Keratinocyte (primary cell): ENCODE results near the gene DPH5. TPM values are rescaled to one million over a fixed set of nuclear protein-coding genes. Genes with fewer than 3 reads are reported as not detected.

ENCODE experiments used
- DNase-seq: peaks from one replicate; pipeline ENCODE4 v3.0.0-alpha.2; 2011; ENCODE audit warnings: low read depth, missing footprints, low spot score
- FAIRE-seq: peaks from 2 replicates; lab custom pipeline; 2011; peaks lifted over from hg19 to GRCh38; lab: Jason Lieb, UNC
- H2AFZ ChIP-seq: 2 replicates; pipeline ENCODE4 v1.6.0; 2012; ENCODE audit warnings: low read length, control low read depth, inconsistent platforms; ENCODE audit not compliant: control insufficient read depth
- H3K27ac ChIP-seq: 2 replicates; pipeline ENCODE4 v1.5.1; 2011; ENCODE audit warnings: low read length; ENCODE audit not compliant: control insufficient read depth, insufficient read depth
- H3K27me3 ChIP-seq: 3 replicates; pipeline ENCODE4 v1.6.0; 2011; ENCODE audit warnings: low read length; ENCODE audit not compliant: control insufficient read depth, insufficient read depth; ENCODE audit errors: extremely low read depth
- H3K36me3 ChIP-seq, 2 experiments: 2 replicates in 1 of 2; 3 replicates in 1 of 2; pipeline ENCODE4 v1.5.1; 2011; ENCODE audit warnings: low read length in 2 of 2, mild to moderate bottlenecking in 1 of 2; ENCODE audit not compliant: control insufficient read depth in 2 of 2, insufficient read depth in 2 of 2; ENCODE audit errors: extremely low read depth in 1 of 2
- H3K4me1 ChIP-seq: 3 replicates; pipeline ENCODE4 v1.5.1; 2011; ENCODE audit warnings: low read length; ENCODE audit not compliant: control insufficient read depth, insufficient read depth; ENCODE audit errors: extremely low read depth
- H3K4me2 ChIP-seq: 3 replicates; pipeline ENCODE4 v1.6.0; 2011; ENCODE audit warnings: low read depth, low read length; ENCODE audit not compliant: control insufficient read depth, insufficient read depth; ENCODE audit errors: extremely low read depth
- H3K4me3 ChIP-seq, 3 experiments: fragments of 200-600 bp in 1 of 3; sonication (generic) in 1 of 3; 2 replicates in 2 of 3; 3 replicates in 1 of 3; pipeline ENCODE4 v1.5.1; 2011 to 2016; ENCODE audit warnings: low read length in 3 of 3, mild to moderate bottlenecking in 3 of 3, control low read depth in 2 of 3, inconsistent platforms in 1 of 3, low read depth in 1 of 3, mixed read lengths in 1 of 3, mixed run types in 1 of 3, moderate library complexity in 1 of 3; ENCODE audit not compliant: control insufficient read depth in 2 of 3, insufficient read depth in 2 of 3; ENCODE audit errors: extremely low read depth in 1 of 3
- H3K79me2 ChIP-seq: 2 replicates; pipeline ENCODE4 v1.6.0; 2012; ENCODE audit warnings: low read length; ENCODE audit not compliant: control insufficient read depth, insufficient read depth
- H3K9ac ChIP-seq: 3 replicates; pipeline ENCODE4 v1.6.0; 2011; ENCODE audit warnings: low read length; ENCODE audit not compliant: control insufficient read depth, insufficient read depth; ENCODE audit errors: extremely low read depth
- H3K9me1 ChIP-seq: 3 replicates; pipeline ENCODE4 v1.6.0; 2011; ENCODE audit warnings: low read length; ENCODE audit not compliant: control insufficient read depth, insufficient read depth; ENCODE audit errors: extremely low read depth
- H3K9me3 ChIP-seq: 2 replicates; pipeline ENCODE4 v1.5.1; 2012; ENCODE audit warnings: low read depth, low read length; ENCODE audit not compliant: control insufficient read depth
- H4K20me1 ChIP-seq: 3 replicates; pipeline ENCODE4 v1.6.0; 2011; ENCODE audit warnings: low read length; ENCODE audit not compliant: control insufficient read depth, insufficient read depth; ENCODE audit errors: extremely low read depth
- EZH2 ChIP-seq: IDR thresholded peaks from one replicate; pipeline ENCODE4 v1.6.1; 2012; ENCODE audit warnings: inconsistent platforms, mild to moderate bottlenecking, low read length, moderate library complexity
- dilution Hi-C: fragments of 300-500 bp; cut with MboI; formaldehyde crosslinking; loops from one replicate; pipeline ENCODE4 v1.7.0; 2020; ENCODE audit warnings: low sequenced_read_pairs; ENCODE audit not compliant: extremely low pct_ligation_motif_present
- polyA plus RNA-seq, 5 experiments: library from polyadenylated mRNA; depleted of rRNA in 3 of 5; stranded (reverse) in 3 of 5; stranded (forward) in 1 of 5; unstranded in 1 of 5; fragments of >200 nt; gene quantifications; 1 replicate in 1 of 5; 2 replicates in 3 of 5; 3 replicates in 1 of 5; pipeline versions ENCODE4 v1.2.1 to v1.2.3, GENCODE V29; 2011 to 2012; ENCODE audit warnings: missing spikeins in 2 of 5, low read depth in 1 of 5, low replicate concordance in 1 of 5
- TF ChIP-seq, protein P1 (sequence below), 3 experiments: IDR thresholded peaks in 1 of 3; conservative IDR thresholded peaks in 1 of 3; optimal IDR thresholded peaks in 1 of 3; 2 replicates in 2 of 3; 3 replicates in 1 of 3; pipeline versions ENCODE3 to v1.5.1; 2011; ENCODE audit warnings: low read length in 3 of 3, mild to moderate bottlenecking in 3 of 3, moderate library complexity in 2 of 3, control low read depth in 1 of 3, inconsistent platforms in 1 of 3; ENCODE audit not compliant: insufficient read depth in 2 of 3; ENCODE audit errors: extremely low read depth in 1 of 3

DPH5 gene
- polyA plus RNA-seq, 1 donor (not counting 4 experiments of a cell fraction or from before 2014, with no cell fraction given), result 98.0 TPM

DNA sequence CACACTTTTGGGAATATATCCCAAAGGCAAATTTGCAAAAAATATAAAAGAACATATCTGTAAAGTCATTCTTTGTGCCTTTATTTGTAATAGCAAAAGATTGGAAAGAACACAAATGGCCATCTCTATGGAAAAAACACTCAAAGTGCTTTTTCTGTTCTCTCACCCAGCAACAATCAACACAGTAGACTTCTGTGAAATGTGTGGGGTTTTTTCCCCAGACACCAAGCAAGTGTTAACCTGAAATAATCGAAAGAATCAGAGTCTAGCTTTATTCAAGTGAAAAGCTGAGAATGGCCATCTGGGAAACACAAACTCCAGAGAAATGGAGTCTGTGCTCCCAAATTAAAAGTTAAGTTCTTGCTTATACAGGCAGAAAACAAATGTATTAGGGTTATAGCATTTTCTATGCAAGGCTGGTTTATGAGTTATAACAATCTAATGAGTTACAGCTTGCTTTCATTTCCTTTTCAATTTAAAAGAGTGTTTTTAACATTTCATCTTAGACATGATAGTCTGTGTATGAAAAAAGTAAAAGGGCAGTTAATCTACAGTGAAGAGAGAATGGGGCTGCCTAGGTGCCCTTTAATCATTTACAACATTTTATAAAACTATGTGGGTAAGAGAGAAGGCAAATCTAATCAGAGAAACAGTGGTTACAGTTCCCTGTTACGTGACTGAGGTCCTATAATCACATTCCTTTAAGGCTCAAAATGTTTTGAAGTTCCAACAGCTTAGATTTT, 83.1 kb downstream of the DPH5 start:
- no peak overlapping the region for H3K27ac ChIP-seq
- no peaks in the 10 kb centered on the region for H3K27me3 ChIP-seq
- DNase-seq (no peak), FAIRE-seq (no peak)
- H3K9ac ChIP-seq, result no peak overlapping the region
- H3K36me3 ChIP-seq, result peaks cover 0 to 3% of the 10 kb centered on the region in 2 experiments
- dilution Hi-C loops, result no loop called here
- H3K4me1 ChIP-seq, result no peaks in the 10 kb centered on the region
- H2AFZ ChIP-seq, result no peak overlapping the region
- H3K9me1 ChIP-seq, result no peaks in the 10 kb centered on the region
- peaks cover 2% of the 10 kb centered on the region for H3K79me2 ChIP-seq
- no peaks in the 10 kb centered on the region for H3K9me3 ChIP-seq
- no peak overlapping the region for H3K4me2 ChIP-seq
- no peak for TF ChIP-seq EZH2
- TF ChIP-seq, protein P1, sequence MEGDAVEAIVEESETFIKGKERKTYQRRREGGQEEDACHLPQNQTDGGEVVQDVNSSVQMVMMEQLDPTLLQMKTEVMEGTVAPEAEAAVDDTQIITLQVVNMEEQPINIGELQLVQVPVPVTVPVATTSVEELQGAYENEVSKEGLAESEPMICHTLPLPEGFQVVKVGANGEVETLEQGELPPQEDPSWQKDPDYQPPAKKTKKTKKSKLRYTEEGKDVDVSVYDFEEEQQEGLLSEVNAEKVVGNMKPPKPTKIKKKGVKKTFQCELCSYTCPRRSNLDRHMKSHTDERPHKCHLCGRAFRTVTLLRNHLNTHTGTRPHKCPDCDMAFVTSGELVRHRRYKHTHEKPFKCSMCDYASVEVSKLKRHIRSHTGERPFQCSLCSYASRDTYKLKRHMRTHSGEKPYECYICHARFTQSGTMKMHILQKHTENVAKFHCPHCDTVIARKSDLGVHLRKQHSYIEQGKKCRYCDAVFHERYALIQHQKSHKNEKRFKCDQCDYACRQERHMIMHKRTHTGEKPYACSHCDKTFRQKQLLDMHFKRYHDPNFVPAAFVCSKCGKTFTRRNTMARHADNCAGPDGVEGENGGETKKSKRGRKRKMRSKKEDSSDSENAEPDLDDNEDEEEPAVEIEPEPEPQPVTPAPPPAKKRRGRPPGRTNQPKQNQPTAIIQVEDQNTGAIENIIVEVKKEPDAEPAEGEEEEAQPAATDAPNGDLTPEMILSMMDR (optimal IDR thresholded peaks at IDR 0.05 in 1 of 3, IDR thresholded peaks at IDR 0.05 in 1 of 3, conservative IDR thresholded peaks at IDR 0.05 in 1 of 3; ENCODE audit: extremely low read depth in 1 of 3, insufficient read depth in 2 of 3, low read length in 3 of 3), result no peak
- no peak overlapping the region for H3K4me3 ChIP-seq
- no peaks in the 10 kb centered on the region for H4K20me1 ChIP-seq

DNA sequence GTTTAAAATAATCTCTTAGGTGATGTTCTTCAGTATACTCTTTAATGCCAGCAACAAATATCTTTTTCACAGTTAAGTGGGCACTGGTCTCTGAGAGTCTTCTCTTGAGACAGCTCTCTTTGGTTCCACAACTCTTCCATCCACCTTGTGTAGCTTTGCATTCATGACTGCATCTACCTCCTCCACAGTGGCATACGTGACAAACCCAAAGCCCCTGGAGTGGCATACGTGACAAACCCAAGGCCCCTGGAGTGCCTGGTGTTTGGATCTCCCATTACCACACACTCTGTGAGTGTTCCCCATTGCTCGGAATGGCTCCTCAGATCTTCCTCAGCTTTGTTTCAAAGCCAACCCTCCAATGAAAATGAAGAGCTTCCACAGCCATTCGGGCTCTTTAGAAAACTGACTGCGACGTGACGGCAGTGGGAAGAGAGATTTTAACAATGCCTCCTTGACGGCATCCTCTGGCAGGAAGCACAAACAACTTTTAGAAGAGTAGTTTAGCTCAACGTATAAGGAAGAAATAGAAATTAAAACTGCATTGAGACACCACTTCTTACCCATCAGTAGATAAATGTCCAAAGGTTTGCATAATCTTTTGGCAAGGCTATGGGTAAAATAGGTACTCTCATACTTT, 83.9 kb downstream of the DPH5 start:
- Histone ChIP-seq H3K9me1 (no peaks in the 10 kb centered on the region), H3K4me3 (no peak overlapping the region), H3K36me3 (peaks cover 0 to 3% of the 10 kb centered on the region in 2 experiments), H3K4me1 (no peaks in the 10 kb centered on the region), H3K27me3 (no peaks in the 10 kb centered on the region), H3K9ac (no peak overlapping the region), H2AFZ (no peak overlapping the region), H3K4me2 (no peak overlapping the region), H3K9me3 (no peaks in the 10 kb centered on the region), H4K20me1 (no peaks in the 10 kb centered on the region), H3K79me2 (no peaks in the 10 kb centered on the region), H3K27ac (no peak overlapping the region)
- FAIRE-seq (no peak), DNase-seq (no peak)
- no peak for TF ChIP-seq EZH2
- TF ChIP-seq, protein P1 (optimal IDR thresholded peaks at IDR 0.05 in 1 of 3, IDR thresholded peaks at IDR 0.05 in 1 of 3, conservative IDR thresholded peaks at IDR 0.05 in 1 of 3; ENCODE audit: extremely low read depth in 1 of 3, insufficient read depth in 2 of 3, low read length in 3 of 3), result no peak
- dilution Hi-C loops, result no loop called here
